ENCODE data around the gene PILRB.
"Not testable (repeated sequence)": the region's sequence is repeated elsewhere in the genome, so short reads cannot be mapped to it uniquely, and the experiment has no call there.

PILRB gene

GRCh38 chr7:100358027-100358856, at the start of gene PILRB:
TSS of gene PILRB (plus strand) at chr7:100358117. CDS start at chr7:100358303, 186 bp downstream.
- DNase-seq (ENCODE audit: low read depth, low spot score), result no peak

GRCh38 chr7:100318329-100318728, 39.6 kb upstream of the PILRB start:
- not testable (repeated sequence) for DNase-seq (ENCODE audit: low read depth, low spot score)

- DNase-seq (ENCODE audit: low read depth, low spot score), result not testable (repeated sequence)
Observed at GRCh38 chr7:100321648-100322047, 36.3 kb upstream of the PILRB start.

- not testable (repeated sequence) for DNase-seq (ENCODE audit: low read depth, low spot score)
Observed at GRCh38 chr7:100324194-100324593, 33.7 kb upstream of the PILRB start.

GRCh38 chr7:100325671-100326070, 32.2 kb upstream of the PILRB start:
- not testable (repeated sequence) for DNase-seq (ENCODE audit: low read depth, low spot score)

- not testable (repeated sequence) for DNase-seq (ENCODE audit: low read depth, low spot score)
Observed at GRCh38 chr7:100326914-100327313, 31.0 kb upstream of the PILRB start.

- peak; percentile 76 for DNase-seq (ENCODE audit: low read depth, low spot score)
Observed at GRCh38 chr7:100335566-100336466, 22.1 kb upstream of the PILRB start.

- not testable (repeated sequence) for DNase-seq (ENCODE audit: low read depth, low spot score)
Observed at GRCh38 chr7:100338083-100338696, 19.7 kb upstream of the PILRB start.

- DNase-seq (ENCODE audit: low read depth, low spot score), result not testable (repeated sequence)
Observed at GRCh38 chr7:100341286-100341685, 16.6 kb upstream of the PILRB start.

- no peak for DNase-seq (ENCODE audit: low read depth, low spot score)
Observed at GRCh38 chr7:100342765-100343164, 15.2 kb upstream of the PILRB start.

GRCh38 chr7:100344124-100344559, 13.8 kb upstream of the PILRB start:
- DNase-seq (ENCODE audit: low read depth, low spot score), result not testable (repeated sequence)

- peak; percentile 27 for DNase-seq (ENCODE audit: low read depth, low spot score)
Observed at GRCh38 chr7:100344560-100345287, 13.2 kb upstream of the PILRB start.

GRCh38 chr7:100345288-100345672, 12.6 kb upstream of the PILRB start:
- DNase-seq (ENCODE audit: low read depth, low spot score), result not testable (repeated sequence)

- no peak for DNase-seq (ENCODE audit: low read depth, low spot score)
Observed at GRCh38 chr7:100346921-100347320, 11.0 kb upstream of the PILRB start.

GRCh38 chr7:100348805-100349204, 9.1 kb upstream of the PILRB start:
- DNase-seq (ENCODE audit: low read depth, low spot score), result no peak

- no peak for DNase-seq (ENCODE audit: low read depth, low spot score)
Observed at GRCh38 chr7:100349757-100350156, 8.2 kb upstream of the PILRB start.

- no peak for DNase-seq (ENCODE audit: low read depth, low spot score)
Observed at GRCh38 chr7:100351657-100352058, 6.3 kb upstream of the PILRB start.

- not testable (repeated sequence) for DNase-seq (ENCODE audit: low read depth, low spot score)
Observed at GRCh38 chr7:100352230-100352781, 5.6 kb upstream of the PILRB start.

- DNase-seq (ENCODE audit: low read depth, low spot score), result no peak
Observed at GRCh38 chr7:100352984-100353684, 4.8 kb upstream of the PILRB start.

- DNase-seq (ENCODE audit: low read depth, low spot score), result no peak
Observed at GRCh38 chr7:100353685-100354330, 4.1 kb upstream of the PILRB start.

Data from brain pericyte (primary cell).